HG03457 (cell line): Measurements from ENCODE around the gene EPHB1.

Experiments
- ATAC-seq: cut with Tn5 transposase; IDR thresholded peaks from one replicate; pipeline ENCODE4 v1.9.1; 2021; ENCODE audit warnings: moderate number of reproducible peaks; ENCODE audit not compliant: unreplicated experiment

Gene EPHB1

GRCh38 chr3:134904776-134905646 lies 110.0 kb downstream of the EPHB1 start:
- peak; percentile 12 for ATAC-seq

- ATAC-seq, result no peak
Measured at GRCh38 chr3:134905647-134905935, 110.5 kb downstream of the EPHB1 start.

GRCh38 chr3:134908271-134908670 lies 113.2 kb downstream of the EPHB1 start:
- no peak for ATAC-seq

GRCh38 chr3:134910026-134910425 lies 115.0 kb downstream of the EPHB1 start:
- ATAC-seq, result no peak

GRCh38 chr3:134911586-134912548 lies 116.8 kb downstream of the EPHB1 start:
- no peak for ATAC-seq

- ATAC-seq, result no peak
Measured at GRCh38 chr3:134916276-134916961, 121.4 kb downstream of the EPHB1 start.

- ATAC-seq, result no peak
Measured at GRCh38 chr3:134917631-134918030, 122.6 kb downstream of the EPHB1 start.

GRCh38 chr3:134918441-134918840 lies 123.4 kb downstream of the EPHB1 start:
- ATAC-seq, result peak; percentile 86

- no peak for ATAC-seq
Measured at GRCh38 chr3:134922101-134922500, 127.0 kb downstream of the EPHB1 start.

GRCh38 chr3:134922866-134923265 lies 127.8 kb downstream of the EPHB1 start:
- ATAC-seq, result no peak

- no peak for ATAC-seq
Measured at GRCh38 chr3:134923286-134923685, 128.2 kb downstream of the EPHB1 start.

GRCh38 chr3:134927599-134927998 lies 132.5 kb downstream of the EPHB1 start:
- no peak for ATAC-seq

- ATAC-seq, result no peak
Measured at GRCh38 chr3:134928392-134928791, 133.3 kb downstream of the EPHB1 start.

GRCh38 chr3:134928819-134929218 lies 133.8 kb downstream of the EPHB1 start:
- ATAC-seq, result no peak

GRCh38 chr3:134929976-134930375 lies 134.9 kb downstream of the EPHB1 start:
- no peak for ATAC-seq

- ATAC-seq, result no peak
Measured at GRCh38 chr3:134931045-134931785, 136.2 kb downstream of the EPHB1 start.

- no peak for ATAC-seq
Measured at GRCh38 chr3:134932035-134932434, 137.0 kb downstream of the EPHB1 start.

GRCh38 chr3:134933997-134934396 lies 138.9 kb downstream of the EPHB1 start:
- ATAC-seq, result no peak

GRCh38 chr3:134934933-134935332 lies 139.9 kb downstream of the EPHB1 start:
- no peak for ATAC-seq

GRCh38 chr3:134937256-134938028 lies 142.4 kb downstream of the EPHB1 start:
- no peak for ATAC-seq
